Gastroesophageal sphincter (tissue), 3 donors: Measurements from ENCODE around the gene ADCY10.

Experiments used
- POLR2AphosphoS5 ChIP-seq: sonication (generic); formaldehyde crosslinking; IDR thresholded peaks from one replicate; pipeline ENCODE4 v1.6.1; 2017; ENCODE audit warnings: antibody characterized with exemption
- TF ChIP-seq, protein P1 (sequence below), 4 experiments: fragments of 200-600 bp in 2 of 4; fragments of 450-650 bp in 2 of 4; sonication (generic) in 1 of 4; IDR thresholded peaks; one replicate each; pipeline ENCODE4 v1.5.1; 2017 to 2019; ENCODE audit warnings: antibody characterized with exemption in 4 of 4, mild to moderate bottlenecking in 2 of 4, moderate library complexity in 2 of 4

- TF ChIP-seq, protein P1, sequence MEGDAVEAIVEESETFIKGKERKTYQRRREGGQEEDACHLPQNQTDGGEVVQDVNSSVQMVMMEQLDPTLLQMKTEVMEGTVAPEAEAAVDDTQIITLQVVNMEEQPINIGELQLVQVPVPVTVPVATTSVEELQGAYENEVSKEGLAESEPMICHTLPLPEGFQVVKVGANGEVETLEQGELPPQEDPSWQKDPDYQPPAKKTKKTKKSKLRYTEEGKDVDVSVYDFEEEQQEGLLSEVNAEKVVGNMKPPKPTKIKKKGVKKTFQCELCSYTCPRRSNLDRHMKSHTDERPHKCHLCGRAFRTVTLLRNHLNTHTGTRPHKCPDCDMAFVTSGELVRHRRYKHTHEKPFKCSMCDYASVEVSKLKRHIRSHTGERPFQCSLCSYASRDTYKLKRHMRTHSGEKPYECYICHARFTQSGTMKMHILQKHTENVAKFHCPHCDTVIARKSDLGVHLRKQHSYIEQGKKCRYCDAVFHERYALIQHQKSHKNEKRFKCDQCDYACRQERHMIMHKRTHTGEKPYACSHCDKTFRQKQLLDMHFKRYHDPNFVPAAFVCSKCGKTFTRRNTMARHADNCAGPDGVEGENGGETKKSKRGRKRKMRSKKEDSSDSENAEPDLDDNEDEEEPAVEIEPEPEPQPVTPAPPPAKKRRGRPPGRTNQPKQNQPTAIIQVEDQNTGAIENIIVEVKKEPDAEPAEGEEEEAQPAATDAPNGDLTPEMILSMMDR (IDR thresholded peaks at IDR 0.05): peak; percentile 81 to 96 (median 92)
- peak; percentile 56 for TF ChIP-seq POLR2AphosphoS5
Measured at GRCh38 chr1:167803358-167804207, 110.4 kb downstream of the ADCY10 start.
